Tibial artery (tissue), 4 donors: ENCODE measurements around the gene MYOM1.

Experiments
- DNase-seq, 2 donors: peaks; one replicate each; pipeline ENCODE4 v3.0.0-alpha.2; 2019
- H3K27ac ChIP-seq, 2 donors: fragments of 200-600 bp; sonication (generic) in 1 of 2; 1 replicate in 1 of 2; 2 replicates in 1 of 2; pipeline ENCODE4 v1.5.1; 2018 to 2019; ENCODE audit warnings: mild to moderate bottlenecking in 1 of 2
- H3K27me3 ChIP-seq, 2 donors: fragments of 200-600 bp; sonication (generic) in 1 of 2; one replicate each; pipeline versions ENCODE4 v1.5.1 to v1.6.0; 2016 to 2019
- H3K36me3 ChIP-seq, 3 donors: fragments of 200-600 bp; sonication (generic) in 2 of 3; one replicate each; pipeline ENCODE4 v1.5.1; 2016 to 2019; ENCODE audit warnings: mild to moderate bottlenecking in 2 of 3
- H3K4me1 ChIP-seq, 4 donors: fragments of 200-600 bp; sonication (generic) in 2 of 4; 1 replicate in 3 of 4; 2 replicates in 1 of 4; pipeline ENCODE4 v1.5.1; 2016 to 2019
- H3K4me3 ChIP-seq, 2 donors: fragments of 200-600 bp; sonication (generic) in 1 of 2; 1 replicate in 1 of 2; 2 replicates in 1 of 2; pipeline ENCODE4 v1.5.1; 2018 to 2019; ENCODE audit warnings: mild to moderate bottlenecking in 2 of 2
- H3K9me3 ChIP-seq, 3 donors: fragments of 200-600 bp; sonication (generic) in 1 of 3; one replicate each; pipeline ENCODE4 v1.5.1; 2016 to 2019
- intact Hi-C: fragments of 100-400 bp; cut with DNase I; formaldehyde crosslinking; loops from one replicate; pipeline ENCODE4 v1.15.0; 2023; ENCODE audit warnings: low total_unique reads
- TF ChIP-seq, protein P1 (sequence below), 2 experiments: fragments of 200-600 bp in 1 of 2; fragments of 450-650 bp in 1 of 2; IDR thresholded peaks; one replicate each; pipeline ENCODE4 v1.5.1; 2017 to 2019; ENCODE audit warnings: antibody characterized with exemption in 2 of 2, mild to moderate bottlenecking in 1 of 2, moderate library complexity in 1 of 2

The MYOM1 gene

DNA sequence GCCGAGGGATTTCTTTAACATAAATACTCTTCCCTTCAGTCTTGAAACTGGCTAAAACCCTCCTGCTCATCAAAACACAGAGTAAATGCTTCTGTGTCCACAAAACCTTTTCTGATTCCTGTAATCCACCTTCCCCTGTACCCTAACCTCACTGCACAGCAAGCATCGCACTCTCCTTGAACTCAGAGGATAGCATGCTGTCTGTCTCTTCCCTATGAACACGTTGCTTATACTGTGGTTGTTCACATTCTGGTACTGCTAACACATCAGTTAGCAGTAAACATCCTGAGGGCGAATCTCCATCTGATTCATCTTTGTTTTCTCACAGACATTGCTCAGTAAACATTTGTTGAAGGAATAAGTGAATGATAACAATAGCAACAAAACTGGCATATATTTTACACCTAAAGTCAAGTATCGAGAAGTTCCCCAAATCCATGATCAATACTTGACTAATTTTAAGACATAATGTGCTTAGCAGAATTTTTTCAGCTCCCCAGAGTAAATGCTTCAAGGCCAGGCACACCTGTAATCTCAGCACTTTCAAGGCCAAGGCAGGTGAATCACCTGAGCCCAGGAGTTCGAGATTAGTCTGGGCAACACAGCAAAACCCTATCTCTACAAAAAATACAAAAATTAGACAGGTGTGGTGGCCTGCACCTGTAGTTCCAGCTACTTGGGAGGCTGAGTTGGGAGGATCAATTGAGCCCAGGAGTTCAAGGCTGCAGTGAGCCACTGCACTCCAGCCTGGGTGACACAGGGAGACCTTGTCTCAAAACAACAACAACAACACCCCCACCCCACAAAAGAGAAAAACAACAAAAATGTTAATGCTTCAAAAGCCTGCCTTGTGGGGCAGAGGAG lies 161.2 kb downstream of the MYOM1 start:
- Histone ChIP-seq H3K27ac (no peak overlapping the region), H3K36me3 (no peaks in the 10 kb centered on the region), H3K9me3 (no peaks in the 10 kb centered on the region), H3K4me3 (no peak overlapping the region), H3K4me1 (peaks cover 0 to 15% (median 8%) of the 10 kb centered on the region in 4 donors), H3K27me3 (no peaks in the 10 kb centered on the region)
- intact Hi-C loops: no loop called here
- TF ChIP-seq, protein P1, sequence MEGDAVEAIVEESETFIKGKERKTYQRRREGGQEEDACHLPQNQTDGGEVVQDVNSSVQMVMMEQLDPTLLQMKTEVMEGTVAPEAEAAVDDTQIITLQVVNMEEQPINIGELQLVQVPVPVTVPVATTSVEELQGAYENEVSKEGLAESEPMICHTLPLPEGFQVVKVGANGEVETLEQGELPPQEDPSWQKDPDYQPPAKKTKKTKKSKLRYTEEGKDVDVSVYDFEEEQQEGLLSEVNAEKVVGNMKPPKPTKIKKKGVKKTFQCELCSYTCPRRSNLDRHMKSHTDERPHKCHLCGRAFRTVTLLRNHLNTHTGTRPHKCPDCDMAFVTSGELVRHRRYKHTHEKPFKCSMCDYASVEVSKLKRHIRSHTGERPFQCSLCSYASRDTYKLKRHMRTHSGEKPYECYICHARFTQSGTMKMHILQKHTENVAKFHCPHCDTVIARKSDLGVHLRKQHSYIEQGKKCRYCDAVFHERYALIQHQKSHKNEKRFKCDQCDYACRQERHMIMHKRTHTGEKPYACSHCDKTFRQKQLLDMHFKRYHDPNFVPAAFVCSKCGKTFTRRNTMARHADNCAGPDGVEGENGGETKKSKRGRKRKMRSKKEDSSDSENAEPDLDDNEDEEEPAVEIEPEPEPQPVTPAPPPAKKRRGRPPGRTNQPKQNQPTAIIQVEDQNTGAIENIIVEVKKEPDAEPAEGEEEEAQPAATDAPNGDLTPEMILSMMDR (IDR thresholded peaks at IDR 0.05): no peak
- DNase-seq: no peak

DNA sequence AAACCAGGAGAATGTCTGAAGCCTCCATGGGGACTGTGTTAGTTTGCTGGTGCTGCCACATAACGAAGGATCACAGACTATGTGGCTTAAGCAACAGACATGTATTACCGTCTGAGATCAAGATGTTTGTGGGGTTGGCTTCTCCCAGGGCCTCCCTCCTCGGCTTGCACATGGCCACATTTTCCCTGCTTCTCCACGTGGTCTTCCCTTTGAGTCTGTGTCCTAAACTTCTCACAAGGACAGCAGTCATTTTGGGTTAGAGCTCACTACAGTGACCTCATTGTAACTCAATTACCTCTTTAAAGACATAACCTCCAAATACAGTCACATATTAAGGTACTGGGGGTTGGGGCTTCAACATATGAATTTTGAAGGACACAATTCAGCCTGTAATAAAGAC lies 162.2 kb downstream of the MYOM1 start:
- no peak for DNase-seq
- TF ChIP-seq, protein P1 (IDR thresholded peaks at IDR 0.05): no peak
- H3K4me3 ChIP-seq: no peak overlapping the region
- H3K9me3 ChIP-seq: no peaks in the 10 kb centered on the region
- peaks cover 0 to 8% (median 1%) of the 10 kb centered on the region in 4 donors for H3K4me1 ChIP-seq
- intact Hi-C loops: no loop called here
- no peaks in the 10 kb centered on the region for H3K36me3 ChIP-seq
- H3K27me3 ChIP-seq: no peaks in the 10 kb centered on the region
- H3K27ac ChIP-seq: no peak overlapping the region

DNA sequence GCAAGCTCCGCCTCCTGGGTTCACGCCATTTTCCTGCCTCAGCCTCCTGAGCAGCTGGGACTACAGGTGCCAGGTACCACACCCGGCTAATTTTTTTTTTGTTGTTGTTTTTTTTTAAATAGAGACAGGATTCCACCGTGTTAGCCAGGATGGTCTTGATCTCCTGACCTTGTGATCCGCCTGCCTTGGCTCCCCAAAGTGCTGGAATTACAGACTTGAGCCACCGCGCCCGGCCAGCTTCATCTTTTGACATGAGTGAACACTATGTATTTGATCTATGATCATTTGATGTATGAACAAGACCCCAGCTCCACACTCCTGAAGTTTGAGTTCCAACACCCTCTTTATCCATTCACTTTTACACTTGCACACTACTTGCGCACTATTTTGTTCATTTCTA lies 163.5 kb downstream of the MYOM1 start:
- Histone ChIP-seq H3K27me3 (no peaks in the 10 kb centered on the region), H3K27ac (no peak overlapping the region), H3K4me1 (peaks cover 0 to 5% (median 0%) of the 10 kb centered on the region in 4 donors), H3K36me3 (no peaks in the 10 kb centered on the region), H3K9me3 (no peaks in the 10 kb centered on the region), H3K4me3 (no peak overlapping the region)
- TF ChIP-seq, protein P1 (IDR thresholded peaks at IDR 0.05): no peak
- intact Hi-C loops: no loop called here
- no peak for DNase-seq

DNA sequence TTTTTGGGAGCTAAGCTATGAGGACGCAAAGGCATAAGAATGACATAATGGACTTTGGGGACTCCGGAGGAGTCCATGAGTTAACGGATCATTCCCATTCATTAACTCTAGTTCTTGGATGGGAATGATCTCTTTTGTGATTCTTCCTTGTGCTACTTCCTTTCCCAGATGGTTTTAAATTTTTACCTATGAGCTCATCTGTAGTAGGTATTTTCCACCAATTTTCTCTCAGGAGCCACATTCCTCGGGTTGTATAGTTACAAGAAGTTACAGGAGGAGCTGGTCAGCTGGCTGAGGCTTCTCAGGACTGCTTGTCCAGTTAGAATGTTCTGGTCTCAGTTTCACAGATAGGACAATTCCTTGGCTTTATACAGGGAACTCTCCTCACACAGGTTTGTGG lies 164.0 kb downstream of the MYOM1 start:
- H3K9me3 ChIP-seq: no peaks in the 10 kb centered on the region
- peaks cover 0 to 5% (median 0%) of the 10 kb centered on the region in 4 donors for H3K4me1 ChIP-seq
- intact Hi-C loops: no loop called here
- no peaks in the 10 kb centered on the region for H3K36me3 ChIP-seq
- H3K4me3 ChIP-seq: no peak overlapping the region
- H3K27me3 ChIP-seq: no peaks in the 10 kb centered on the region
- H3K27ac ChIP-seq: no peak overlapping the region
- TF ChIP-seq, protein P1 (IDR thresholded peaks at IDR 0.05): no peak
- DNase-seq: no peak

DNA sequence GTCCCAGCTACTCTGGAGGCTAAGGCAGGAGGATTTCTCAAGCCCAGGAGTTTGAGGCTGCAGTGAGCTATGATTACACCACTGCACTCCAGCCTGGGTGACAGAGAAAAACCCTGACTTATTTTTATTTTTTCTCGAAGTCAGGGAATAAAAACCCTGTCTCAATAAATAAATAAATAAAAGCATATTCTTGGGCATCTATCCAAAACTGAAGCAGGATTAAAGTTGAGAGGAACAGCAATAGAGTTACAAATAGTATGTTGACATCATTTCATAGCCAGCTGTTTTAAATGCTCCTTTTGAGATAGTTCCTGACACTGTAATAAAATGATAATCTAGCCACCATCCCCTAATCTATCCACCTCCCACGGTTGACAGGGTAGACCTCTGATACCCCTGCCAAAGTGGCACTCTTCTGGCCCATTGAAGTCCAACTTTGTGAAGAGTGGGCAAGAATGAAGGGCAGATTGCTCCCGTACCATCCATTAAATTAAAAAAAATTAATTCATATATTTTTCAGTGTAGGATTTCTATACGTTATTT lies 164.5 kb downstream of the MYOM1 start:
- Histone ChIP-seq H3K4me3 (no peak overlapping the region), H3K9me3 (no peaks in the 10 kb centered on the region), H3K4me1 (peaks cover 0 to 5% (median 0%) of the 10 kb centered on the region in 4 donors), H3K27me3 (no peaks in the 10 kb centered on the region), H3K27ac (no peak overlapping the region), H3K36me3 (no peaks in the 10 kb centered on the region)
- no peak for DNase-seq
- TF ChIP-seq, protein P1 (IDR thresholded peaks at IDR 0.05): no peak
- intact Hi-C loops: no loop called here
